Suprapubic skin (tissue), 4 donors: ENCODE data around the gene ANKRD24.
A peak's percentile ranks its signal among the peaks of the same experiment; 100 is the strongest.

Source experiments
- EP300 ChIP-seq: sonication (generic); formaldehyde crosslinking; IDR thresholded peaks from one replicate; pipeline ENCODE4 v1.6.1; 2017; ENCODE audit warnings: antibody characterized with exemption
- POLR2A ChIP-seq, 2 donors: fragments of 450-650 bp; IDR thresholded peaks; one replicate each; pipeline ENCODE4 v1.6.1; 2017; ENCODE audit warnings: antibody characterized with exemption in 2 of 2, mild to moderate bottlenecking in 2 of 2, moderate library complexity in 2 of 2
- POLR2AphosphoS5 ChIP-seq, 3 donors: sonication (generic); formaldehyde crosslinking; IDR thresholded peaks; one replicate each; pipeline ENCODE4 v1.6.1; 2017; ENCODE audit warnings: antibody characterized with exemption in 3 of 3
- TF ChIP-seq, protein P1 (sequence below), 2 donors: fragments of 200-600 bp in 1 of 2; fragments of 450-650 bp in 1 of 2; sonication (generic) in 1 of 2; IDR thresholded peaks; one replicate each; pipeline ENCODE4 v1.5.1; 2016 to 2019; ENCODE audit warnings: antibody characterized with exemption in 2 of 2, mild to moderate bottlenecking in 1 of 2, moderate library complexity in 1 of 2

DNA sequence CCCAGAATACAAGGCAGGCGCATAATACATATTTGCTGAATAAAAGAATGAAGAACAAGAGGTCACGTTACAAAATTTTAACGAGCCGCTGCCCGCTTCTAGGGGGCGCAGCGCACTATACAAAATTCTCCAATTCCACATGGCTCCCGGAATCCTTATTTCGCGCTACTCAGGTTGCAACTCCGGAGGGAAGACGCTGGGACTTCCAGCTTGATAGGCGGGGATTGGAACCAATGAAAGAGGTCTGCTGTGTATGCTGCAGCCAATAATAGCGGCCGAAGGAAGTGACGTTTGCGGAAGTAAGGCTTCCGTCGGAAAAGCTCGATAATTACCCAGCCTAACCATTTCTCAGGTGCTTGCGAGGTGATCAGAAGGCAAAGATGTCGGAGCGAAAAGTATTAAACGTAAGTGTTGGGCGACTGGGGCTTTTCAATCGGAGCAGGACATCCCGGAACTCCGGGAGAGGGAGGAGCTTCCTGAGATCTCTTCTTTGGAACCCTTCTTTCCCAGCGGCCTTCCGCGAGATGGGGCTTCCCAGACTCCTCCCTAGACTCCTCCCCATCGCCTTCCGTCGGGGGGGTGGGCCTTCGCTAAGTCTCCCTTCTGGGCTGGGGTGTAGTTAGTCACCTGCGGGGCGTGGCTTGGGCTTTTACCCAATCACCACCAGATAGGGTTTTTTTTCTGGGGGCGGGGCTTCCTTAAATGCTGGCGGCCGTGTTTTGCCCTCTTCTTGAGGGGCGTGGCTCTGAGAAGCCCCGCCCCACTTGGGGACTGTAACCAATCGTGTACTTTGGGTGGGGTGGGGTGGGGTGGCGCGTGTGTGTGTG lies 64.5 kb downstream of the ANKRD24 start, which contains the start of gene YJU2:
- TF ChIP-seq POLR2A (IDR thresholded peaks at IDR 0.05) (peak in 1 of 2 donors; percentile 30), POLR2AphosphoS5 (IDR thresholded peaks at IDR 0.05) (peak; percentile 11 to 94 (median 94)), EP300 (no peak)
- TF ChIP-seq, protein P1, sequence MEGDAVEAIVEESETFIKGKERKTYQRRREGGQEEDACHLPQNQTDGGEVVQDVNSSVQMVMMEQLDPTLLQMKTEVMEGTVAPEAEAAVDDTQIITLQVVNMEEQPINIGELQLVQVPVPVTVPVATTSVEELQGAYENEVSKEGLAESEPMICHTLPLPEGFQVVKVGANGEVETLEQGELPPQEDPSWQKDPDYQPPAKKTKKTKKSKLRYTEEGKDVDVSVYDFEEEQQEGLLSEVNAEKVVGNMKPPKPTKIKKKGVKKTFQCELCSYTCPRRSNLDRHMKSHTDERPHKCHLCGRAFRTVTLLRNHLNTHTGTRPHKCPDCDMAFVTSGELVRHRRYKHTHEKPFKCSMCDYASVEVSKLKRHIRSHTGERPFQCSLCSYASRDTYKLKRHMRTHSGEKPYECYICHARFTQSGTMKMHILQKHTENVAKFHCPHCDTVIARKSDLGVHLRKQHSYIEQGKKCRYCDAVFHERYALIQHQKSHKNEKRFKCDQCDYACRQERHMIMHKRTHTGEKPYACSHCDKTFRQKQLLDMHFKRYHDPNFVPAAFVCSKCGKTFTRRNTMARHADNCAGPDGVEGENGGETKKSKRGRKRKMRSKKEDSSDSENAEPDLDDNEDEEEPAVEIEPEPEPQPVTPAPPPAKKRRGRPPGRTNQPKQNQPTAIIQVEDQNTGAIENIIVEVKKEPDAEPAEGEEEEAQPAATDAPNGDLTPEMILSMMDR (IDR thresholded peaks at IDR 0.05), result peak in 1 of 2 donors; percentile 28
